Peyer's patch (tissue), 4 donors: ENCODE data around the gene PCGF6. TPM values are rescaled to one million over a fixed set of nuclear protein-coding genes. Genes with fewer than 3 reads are reported as not detected.

ENCODE experiments used
- DNase-seq, 3 donors: peaks; one replicate each; pipeline ENCODE4 v3.0.0-alpha.2; 2017 to 2019
- H3K27ac ChIP-seq, 4 donors: fragments of 200-600 bp; sonication (generic); one replicate each; pipeline ENCODE4 v1.5.1; 2016 to 2019
- H3K27me3 ChIP-seq, 2 donors: fragments of 200-600 bp; sonication (generic); one replicate each; pipeline ENCODE4 v1.5.1; 2019
- H3K36me3 ChIP-seq, 3 donors: fragments of 200-600 bp; sonication (generic); one replicate each; pipeline ENCODE4 v1.5.1; 2016 to 2019
- H3K4me1 ChIP-seq, 4 donors: fragments of 200-600 bp; sonication (generic); one replicate each; pipeline ENCODE4 v1.5.1; 2016 to 2019
- H3K4me3 ChIP-seq, 4 donors: fragments of 200-600 bp; sonication (generic); 1 replicate in 3 of 4; 2 replicates in 1 of 4; pipeline ENCODE4 v1.5.1; 2016 to 2019; ENCODE audit warnings: mild to moderate bottlenecking in 1 of 4
- H3K9me3 ChIP-seq, 4 donors: fragments of 200-600 bp; sonication (generic); one replicate each; pipeline ENCODE4 v1.5.1; 2016 to 2019; ENCODE audit warnings: mild to moderate bottlenecking in 1 of 4
- POLR2A ChIP-seq, 2 donors: fragments of 450-650 bp; IDR thresholded peaks; one replicate each; pipeline ENCODE4 v1.5.1; 2017; ENCODE audit warnings: antibody characterized with exemption in 2 of 2, mild to moderate bottlenecking in 2 of 2, moderate library complexity in 2 of 2
- total RNA-seq, 4 donors: library from RNA; depleted of rRNA; stranded (reverse); fragments of >200 nt; gene quantifications; one replicate each; pipeline ENCODE4 v1.1.0, GENCODE V29; 2016
- TF ChIP-seq, protein P1 (sequence below), 6 experiments: fragments of 450-650 bp in 4 of 6; fragments of 200-600 bp in 2 of 6; sonication (generic) in 1 of 6; IDR thresholded peaks; one replicate each; pipeline ENCODE4 v1.5.1; 2017 to 2019; ENCODE audit warnings: antibody characterized with exemption in 6 of 6, mild to moderate bottlenecking in 3 of 6, moderate library complexity in 1 of 6

Gene PCGF6
- total RNA-seq, 4 donors from 2014 or later = 6.6 to 25.6 (median 10.1) TPM

DNA sequence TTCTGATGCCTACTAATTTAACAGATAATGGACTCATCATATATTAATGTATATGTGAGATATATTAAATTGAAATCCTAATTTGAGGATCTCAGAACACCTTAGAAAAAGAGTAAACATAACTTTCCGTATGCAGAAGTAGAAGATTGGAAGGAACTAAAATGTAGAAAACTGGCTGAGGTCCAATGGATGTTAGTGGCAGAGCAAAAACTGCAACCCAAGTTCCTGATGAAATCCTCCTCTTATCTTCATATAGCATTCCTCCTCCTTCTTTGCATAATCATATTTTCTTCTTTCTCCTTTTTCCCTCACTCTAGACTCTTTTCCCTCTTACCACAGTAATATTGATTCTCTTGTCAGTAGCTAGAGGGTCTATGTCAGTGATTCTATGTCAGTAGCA, 68.0 kb downstream of the PCGF6 start:
- DNase-seq = no peak
- H3K27me3 ChIP-seq = peaks cover 0 to 7% of the 10 kb centered on the region in 2 donors
- no peak overlapping the region for H3K27ac ChIP-seq
- H3K36me3 ChIP-seq = no peaks in the 10 kb centered on the region
- H3K9me3 ChIP-seq = no peaks in the 10 kb centered on the region
- H3K4me3 ChIP-seq = no peak overlapping the region
- peaks cover 0 to 2% (median 0%) of the 10 kb centered on the region in 4 donors for H3K4me1 ChIP-seq
- no peak for TF ChIP-seq POLR2A (IDR thresholded peaks at IDR 0.05)
- TF ChIP-seq, protein P1, sequence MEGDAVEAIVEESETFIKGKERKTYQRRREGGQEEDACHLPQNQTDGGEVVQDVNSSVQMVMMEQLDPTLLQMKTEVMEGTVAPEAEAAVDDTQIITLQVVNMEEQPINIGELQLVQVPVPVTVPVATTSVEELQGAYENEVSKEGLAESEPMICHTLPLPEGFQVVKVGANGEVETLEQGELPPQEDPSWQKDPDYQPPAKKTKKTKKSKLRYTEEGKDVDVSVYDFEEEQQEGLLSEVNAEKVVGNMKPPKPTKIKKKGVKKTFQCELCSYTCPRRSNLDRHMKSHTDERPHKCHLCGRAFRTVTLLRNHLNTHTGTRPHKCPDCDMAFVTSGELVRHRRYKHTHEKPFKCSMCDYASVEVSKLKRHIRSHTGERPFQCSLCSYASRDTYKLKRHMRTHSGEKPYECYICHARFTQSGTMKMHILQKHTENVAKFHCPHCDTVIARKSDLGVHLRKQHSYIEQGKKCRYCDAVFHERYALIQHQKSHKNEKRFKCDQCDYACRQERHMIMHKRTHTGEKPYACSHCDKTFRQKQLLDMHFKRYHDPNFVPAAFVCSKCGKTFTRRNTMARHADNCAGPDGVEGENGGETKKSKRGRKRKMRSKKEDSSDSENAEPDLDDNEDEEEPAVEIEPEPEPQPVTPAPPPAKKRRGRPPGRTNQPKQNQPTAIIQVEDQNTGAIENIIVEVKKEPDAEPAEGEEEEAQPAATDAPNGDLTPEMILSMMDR (IDR thresholded peaks at IDR 0.05) = no peak

DNA sequence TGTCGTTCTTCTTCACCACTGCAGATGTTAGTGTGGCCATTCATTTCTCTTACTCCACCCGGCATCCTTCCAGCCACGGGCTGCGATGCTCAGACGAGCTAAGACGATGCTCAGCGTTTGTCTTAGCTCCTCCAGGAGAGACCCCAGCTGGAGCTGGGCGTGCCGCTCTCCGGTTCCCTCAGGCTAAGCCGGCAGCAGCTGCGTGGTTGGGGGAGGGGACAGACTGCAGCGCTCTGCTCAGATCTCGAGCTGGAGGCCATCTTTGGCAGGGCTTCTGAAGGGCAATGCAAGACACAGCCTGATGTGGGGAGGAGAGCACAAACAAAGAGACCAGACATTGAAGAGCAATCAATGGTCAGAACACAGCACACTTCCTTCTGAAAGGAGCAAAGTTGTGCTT, 69.2 kb downstream of the PCGF6 start:
- TF ChIP-seq, protein P1 (IDR thresholded peaks at IDR 0.05) = no peak
- TF ChIP-seq POLR2A (IDR thresholded peaks at IDR 0.05) = no peak
- no peaks in the 10 kb centered on the region for H3K9me3 ChIP-seq
- DNase-seq = no peak
- H3K27ac ChIP-seq = no peak overlapping the region
- peaks cover 0 to 19% of the 10 kb centered on the region in 2 donors for H3K27me3 ChIP-seq
- H3K4me1 ChIP-seq = peaks cover 0 to 14% (median 4%) of the 10 kb centered on the region in 4 donors
- no peaks in the 10 kb centered on the region for H3K36me3 ChIP-seq
- no peak overlapping the region for H3K4me3 ChIP-seq

DNA sequence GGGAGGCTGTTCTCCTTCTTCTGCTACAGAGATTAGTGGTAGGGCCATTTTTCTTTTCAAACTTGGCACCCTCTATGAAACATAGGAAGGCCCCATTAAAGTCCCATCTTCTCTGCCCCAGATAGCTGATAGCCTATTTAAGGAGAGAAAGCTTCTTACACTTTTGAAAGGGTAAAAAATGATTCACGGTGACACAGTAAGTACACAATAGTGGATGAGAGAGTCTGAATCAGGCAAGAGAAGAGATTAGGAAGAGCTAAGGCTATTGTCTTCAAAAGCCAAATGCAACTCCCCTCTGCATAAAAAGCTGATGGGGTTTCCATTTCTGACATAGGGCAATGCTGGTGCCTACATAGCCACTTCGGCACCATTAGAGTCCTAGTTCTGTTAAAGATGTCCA, 70.4 kb downstream of the PCGF6 start:
- Histone ChIP-seq H3K9me3 (no peaks in the 10 kb centered on the region), H3K27ac (no peak overlapping the region), H3K27me3 (peaks cover 0 to 28% of the 10 kb centered on the region in 2 donors), H3K36me3 (no peaks in the 10 kb centered on the region), H3K4me1 (peaks cover 0 to 17% (median 4%) of the 10 kb centered on the region in 4 donors), H3K4me3 (no peak overlapping the region)
- TF ChIP-seq POLR2A (IDR thresholded peaks at IDR 0.05) = no peak
- TF ChIP-seq, protein P1 (IDR thresholded peaks at IDR 0.05) = no peak
- DNase-seq = no peak

DNA sequence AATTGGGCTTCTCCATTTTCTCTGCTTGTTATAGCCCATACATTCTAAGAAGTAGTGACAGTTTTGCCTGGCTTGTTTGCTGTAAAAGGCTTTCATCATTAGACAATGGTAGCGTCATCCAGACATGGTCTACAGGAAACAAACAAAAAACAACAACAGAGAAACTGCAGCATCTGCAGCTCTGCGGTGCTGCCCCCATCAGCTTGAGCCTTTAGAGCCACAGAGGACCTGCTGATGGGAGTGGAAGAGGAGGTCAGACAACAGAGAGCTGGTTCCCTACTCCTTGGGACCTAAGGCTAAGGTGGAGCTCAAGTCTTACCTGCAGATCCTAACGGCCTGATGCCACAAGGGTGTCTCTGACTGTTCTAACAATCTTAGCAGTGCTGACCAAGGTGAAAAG, 70.9 kb downstream of the PCGF6 start:
- H3K4me3 ChIP-seq = no peak overlapping the region
- H3K4me1 ChIP-seq = peaks cover 0 to 17% (median 4%) of the 10 kb centered on the region in 4 donors
- H3K36me3 ChIP-seq = no peaks in the 10 kb centered on the region
- TF ChIP-seq, protein P1 (IDR thresholded peaks at IDR 0.05) = no peak
- TF ChIP-seq POLR2A (IDR thresholded peaks at IDR 0.05) = no peak
- no peaks in the 10 kb centered on the region for H3K9me3 ChIP-seq
- no peak for DNase-seq
- no peak overlapping the region for H3K27ac ChIP-seq
- H3K27me3 ChIP-seq = peaks cover 0 to 28% of the 10 kb centered on the region in 2 donors

DNA sequence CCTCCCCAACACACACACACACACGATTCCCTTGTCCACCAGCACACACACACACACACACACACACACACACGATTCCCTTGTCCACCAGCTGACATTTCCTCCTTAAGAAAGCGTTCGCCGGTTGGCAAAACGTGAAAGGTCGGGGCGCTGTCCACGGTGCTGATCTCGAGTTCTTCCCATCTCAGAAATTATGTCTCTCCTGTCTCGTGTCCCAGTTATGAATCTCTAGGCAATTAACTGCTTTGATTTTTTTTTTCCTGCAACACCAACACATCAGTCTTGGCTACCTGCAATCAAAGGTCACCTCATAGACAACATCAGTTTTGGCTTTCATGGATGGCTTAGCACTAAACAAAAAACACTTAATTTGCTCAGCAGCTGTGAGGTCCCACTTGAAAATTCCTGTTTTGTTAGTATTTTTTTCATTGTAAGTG, 72.1 kb downstream of the PCGF6 start:
- Histone ChIP-seq H3K9me3 (no peaks in the 10 kb centered on the region), H3K4me1 (peaks cover 0 to 17% (median 4%) of the 10 kb centered on the region in 4 donors), H3K36me3 (no peaks in the 10 kb centered on the region), H3K27me3 (peaks cover 0 to 28% of the 10 kb centered on the region in 2 donors), H3K27ac (no peak overlapping the region), H3K4me3 (no peak overlapping the region)
- DNase-seq = peak in 1 of 3 donors; percentile 58
- TF ChIP-seq, protein P1 (IDR thresholded peaks at IDR 0.05) = no peak

DNA sequence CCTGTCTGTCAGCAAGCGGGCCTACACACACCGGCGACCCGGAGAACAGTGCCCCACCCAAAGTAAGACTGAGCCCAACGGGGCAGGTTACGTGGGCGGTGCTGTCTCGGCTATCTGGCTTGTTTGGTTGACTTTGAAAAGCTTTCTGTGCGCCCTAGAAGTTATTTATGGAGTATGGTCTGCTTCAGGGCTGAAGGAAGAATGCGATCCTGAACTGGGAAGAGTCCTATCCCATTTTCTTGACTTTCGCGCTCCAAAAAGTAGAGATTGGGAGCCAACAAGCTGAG, 72.5 kb downstream of the PCGF6 start:
- no peaks in the 10 kb centered on the region for H3K9me3 ChIP-seq
- H3K27ac ChIP-seq = no peak overlapping the region
- H3K27me3 ChIP-seq = peaks cover 0 to 28% of the 10 kb centered on the region in 2 donors
- DNase-seq = no peak
- peaks cover 0 to 17% (median 4%) of the 10 kb centered on the region in 4 donors for H3K4me1 ChIP-seq
- H3K4me3 ChIP-seq = no peak overlapping the region
- no peaks in the 10 kb centered on the region for H3K36me3 ChIP-seq
- TF ChIP-seq, protein P1 (IDR thresholded peaks at IDR 0.05) = no peak
